HFF-Myc (cell line): Measurements from ENCODE around the gene RAB30.
A peak's percentile ranks its signal among the peaks of the same experiment; 100 is the strongest.

ENCODE experiments used
- DNase-seq: peaks from one replicate; pipeline ENCODE4 v3.0.0-alpha.2; 2011; ENCODE audit warnings: low read depth; ENCODE audit errors: extremely low read depth
- H3K4me3 ChIP-seq: replicated peaks from 2 replicates; pipeline ENCODE4 v1.5.1; 2011; ENCODE audit warnings: low read depth, mild to moderate bottlenecking, control low read depth, low read length
- CTCF ChIP-seq: IDR thresholded peaks from 2 replicates; pipeline ENCODE4 v1.5.1; 2012; ENCODE audit warnings: mild to moderate bottlenecking, low read depth, low read length, control low read depth; ENCODE audit errors: missing control alignments

RAB30 gene

GRCh38 chr11:83071567-83072349 lies at the start of gene RAB30:
Gene RAB30 (minus strand): TSS chr11:83071897. CDS start chr11:82997316, 74,581 bp downstream.
- H3K4me3 ChIP-seq = peak within 1 kb of the TSS; percentile 98
- peak; percentile 100 for DNase-seq
- TF ChIP-seq CTCF = no peak

- DNase-seq = no peak
- TF ChIP-seq CTCF = no peak
- no peak overlapping the region for H3K4me3 ChIP-seq
These were observed 48.6 kb upstream of the RAB30 start for GRCh38 chr11:83120327-83120726.

- H3K4me3 ChIP-seq = no peak overlapping the region
- TF ChIP-seq CTCF = no peak
- no peak for DNase-seq
These were observed 47.5 kb upstream of the RAB30 start for GRCh38 chr11:83119216-83119615.

GRCh38 chr11:83118814-83119213 lies 47.1 kb upstream of the RAB30 start:
- H3K4me3 ChIP-seq = no peak overlapping the region
- no peak for DNase-seq
- no peak for TF ChIP-seq CTCF

GRCh38 chr11:83116015-83116641 lies 44.4 kb upstream of the RAB30 start:
- H3K4me3 ChIP-seq = no peak overlapping the region
- no peak for TF ChIP-seq CTCF
- no peak for DNase-seq

GRCh38 chr11:83115551-83115950 lies 43.9 kb upstream of the RAB30 start:
- TF ChIP-seq CTCF = no peak
- H3K4me3 ChIP-seq = no peak overlapping the region
- DNase-seq = no peak
